SK-N-DZ (cell line): ENCODE results near the gene DNMT3A.
A peak's percentile ranks its signal among the peaks of the same experiment; 100 is the strongest.

Source experiments
- DNase-seq: peaks from one replicate; pipeline ENCODE4 v3.0.0-alpha.2; 2015; ENCODE audit warnings: low spot score

The DNMT3A gene

GRCh38 chr2:25258847-25259736, 82.6 kb downstream of the DNMT3A start:
- peak; percentile 25 for DNase-seq

DNA sequence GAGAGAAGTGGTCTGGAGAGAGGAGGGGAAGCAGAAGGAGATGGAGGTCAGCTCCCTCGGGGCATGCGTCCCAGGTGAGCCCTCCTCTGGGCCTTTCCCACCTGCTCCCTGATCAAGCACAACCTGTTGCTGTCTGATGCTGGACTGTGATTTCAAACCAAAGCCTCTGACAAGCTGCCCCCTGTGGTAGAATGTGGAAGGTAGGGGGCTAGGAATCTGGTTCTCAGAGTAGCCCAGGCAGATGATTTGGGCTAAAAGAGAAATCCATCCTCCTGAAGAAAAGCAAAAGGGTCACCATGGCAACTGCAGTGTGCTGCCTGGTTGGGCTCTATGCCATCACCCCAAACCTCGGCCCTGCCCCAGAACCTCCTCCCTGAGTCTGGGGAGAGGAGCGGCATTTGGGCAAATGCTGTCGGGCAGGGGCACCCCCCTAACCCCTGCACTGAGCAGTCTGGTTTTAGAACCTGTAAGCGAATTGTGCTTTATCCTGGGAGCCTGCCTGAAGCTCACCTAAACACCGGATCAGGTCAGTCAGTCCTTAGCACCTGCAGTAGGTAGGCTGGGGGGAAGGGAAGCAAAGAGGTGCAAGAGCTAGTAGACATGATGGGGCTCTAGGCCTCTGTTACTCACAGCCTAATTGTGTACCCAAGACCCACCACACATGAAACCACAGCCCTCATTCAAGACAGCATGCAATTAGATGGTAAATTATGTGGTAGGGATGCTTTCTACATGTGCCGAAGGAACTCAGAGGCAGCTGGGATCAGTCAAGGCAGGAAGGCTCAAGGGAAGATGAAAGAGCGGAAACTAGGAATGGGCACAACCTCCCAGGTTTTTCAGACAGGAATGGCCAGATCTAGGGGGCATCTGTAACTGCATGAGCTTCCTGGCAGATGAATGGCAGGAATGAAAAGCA, 83.5 kb downstream of the DNMT3A start:
- DNase-seq, result no peak

GRCh38 chr2:25257032-25257552, 84.6 kb downstream of the DNMT3A start:
- peak; percentile 73 for DNase-seq

- no peak for DNase-seq
Observed at GRCh38 chr2:25256488-25256875, 85.2 kb downstream of the DNMT3A start.

GRCh38 chr2:25255745-25256487, 85.8 kb downstream of the DNMT3A start:
- DNase-seq, result no peak

GRCh38 chr2:25254961-25255360, 86.8 kb downstream of the DNMT3A start:
- DNase-seq, result no peak

DNA sequence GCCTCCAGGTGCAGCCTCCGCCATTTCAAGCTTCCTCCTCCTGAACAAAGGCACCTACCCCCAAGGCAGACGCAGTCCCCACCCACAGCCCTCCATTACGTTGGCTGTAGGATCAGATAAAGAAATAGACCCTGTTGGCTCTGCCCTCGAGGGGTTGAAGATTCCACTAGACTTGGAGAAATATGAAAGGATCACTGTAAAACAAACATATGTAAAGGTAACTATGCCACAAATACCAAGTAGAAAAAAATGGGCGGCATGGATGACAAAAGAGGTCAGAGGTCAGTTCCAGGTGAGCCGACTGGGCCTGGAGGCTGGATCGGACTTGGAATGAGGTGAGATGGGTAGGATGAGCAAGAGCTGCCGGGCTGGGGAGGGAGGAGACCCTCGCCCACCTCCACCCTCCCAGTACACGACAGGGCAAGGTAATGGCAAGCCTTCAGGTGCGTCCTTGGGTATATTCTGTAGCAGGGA, 88.5 kb downstream of the DNMT3A start:
- DNase-seq, result no peak

DNA sequence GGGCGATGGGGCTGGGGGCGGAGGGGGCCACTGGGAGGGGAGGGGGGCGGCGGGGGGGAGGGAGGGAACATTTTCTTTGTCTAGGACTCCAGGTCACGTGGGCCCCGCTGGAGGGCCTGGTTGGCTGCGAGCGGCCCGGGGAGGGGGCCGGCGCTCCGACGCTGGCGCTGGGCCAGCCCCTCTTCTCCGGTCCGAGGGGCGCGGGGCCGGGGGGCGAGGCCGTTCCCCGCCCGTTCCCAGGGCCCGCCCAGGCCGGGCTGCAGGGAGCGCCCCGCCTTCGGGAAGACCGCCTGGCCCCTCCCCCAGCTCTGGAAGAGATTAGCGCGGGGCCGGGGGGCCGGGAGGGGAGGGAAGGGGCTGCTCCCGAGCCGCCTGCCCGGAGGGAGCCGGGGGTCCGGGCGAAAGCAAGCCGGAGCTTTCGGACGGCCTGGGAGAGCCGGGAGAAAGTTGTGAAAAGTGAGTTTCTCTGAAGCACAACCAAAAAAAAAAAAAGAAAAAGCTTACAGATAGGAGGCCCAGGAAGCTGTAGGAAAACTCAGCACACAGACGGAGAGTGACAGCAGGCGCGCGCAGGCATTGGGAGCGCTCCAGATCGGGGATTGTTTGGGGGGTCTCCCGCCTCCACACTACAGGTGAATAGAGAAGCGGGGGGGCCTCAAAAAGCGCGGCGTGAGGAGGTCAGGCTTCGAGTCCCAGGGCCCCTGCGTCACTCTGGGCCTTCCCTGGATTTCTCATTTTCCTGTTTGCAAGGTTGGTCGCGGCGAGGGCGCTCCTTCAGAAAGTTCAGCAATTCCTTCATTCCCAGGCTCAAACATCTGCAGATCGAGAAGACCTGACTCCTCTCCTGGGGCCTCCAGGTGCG, 89.2 kb downstream of the DNMT3A start:
- DNase-seq, result peak; percentile 88

GRCh38 chr2:25251422-25252273, 90.1 kb downstream of the DNMT3A start:
- peak; percentile 45 for DNase-seq

GRCh38 chr2:25251071-25251421, 90.7 kb downstream of the DNMT3A start:
- no peak for DNase-seq

GRCh38 chr2:25250331-25251070, 91.2 kb downstream of the DNMT3A start:
- no peak for DNase-seq

- no peak for DNase-seq
Observed at GRCh38 chr2:25249785-25250184, 91.9 kb downstream of the DNMT3A start.

DNA sequence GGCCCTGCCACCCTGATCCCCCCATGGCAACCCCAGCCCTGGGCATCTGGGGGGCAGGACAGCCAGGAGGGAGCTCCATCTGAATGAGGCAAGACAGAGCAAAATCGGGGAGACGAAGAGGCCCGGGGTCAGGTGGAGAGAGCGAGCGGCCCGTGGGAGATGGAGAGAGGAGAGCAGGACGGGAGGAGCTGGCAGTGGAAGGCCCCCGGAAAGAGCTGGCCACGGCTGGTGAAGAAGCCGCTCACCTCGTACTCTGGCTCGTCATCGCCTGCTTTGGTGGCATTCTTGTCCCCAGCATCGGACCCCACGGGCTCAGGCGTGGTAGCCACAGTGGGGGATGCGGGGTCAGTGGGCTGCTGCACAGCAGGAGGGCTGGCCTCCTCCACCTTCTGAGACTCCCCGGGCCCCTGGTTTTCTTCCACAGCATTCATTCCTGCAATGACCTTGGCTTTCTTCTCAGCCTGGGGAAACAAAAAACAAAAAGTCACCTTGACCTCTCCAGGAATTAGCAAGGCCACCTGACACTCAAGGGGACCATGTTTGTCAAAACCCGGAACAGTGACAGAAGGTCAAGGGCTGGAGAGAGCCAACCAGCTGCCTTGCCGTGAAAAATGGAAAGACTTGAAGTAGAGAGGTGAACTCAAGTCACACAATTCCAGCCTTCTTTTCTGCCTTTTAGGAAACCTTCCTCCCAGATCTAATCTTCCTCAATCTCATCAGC, 93.8 kb downstream of the DNMT3A start:
- no peak for DNase-seq

DNA sequence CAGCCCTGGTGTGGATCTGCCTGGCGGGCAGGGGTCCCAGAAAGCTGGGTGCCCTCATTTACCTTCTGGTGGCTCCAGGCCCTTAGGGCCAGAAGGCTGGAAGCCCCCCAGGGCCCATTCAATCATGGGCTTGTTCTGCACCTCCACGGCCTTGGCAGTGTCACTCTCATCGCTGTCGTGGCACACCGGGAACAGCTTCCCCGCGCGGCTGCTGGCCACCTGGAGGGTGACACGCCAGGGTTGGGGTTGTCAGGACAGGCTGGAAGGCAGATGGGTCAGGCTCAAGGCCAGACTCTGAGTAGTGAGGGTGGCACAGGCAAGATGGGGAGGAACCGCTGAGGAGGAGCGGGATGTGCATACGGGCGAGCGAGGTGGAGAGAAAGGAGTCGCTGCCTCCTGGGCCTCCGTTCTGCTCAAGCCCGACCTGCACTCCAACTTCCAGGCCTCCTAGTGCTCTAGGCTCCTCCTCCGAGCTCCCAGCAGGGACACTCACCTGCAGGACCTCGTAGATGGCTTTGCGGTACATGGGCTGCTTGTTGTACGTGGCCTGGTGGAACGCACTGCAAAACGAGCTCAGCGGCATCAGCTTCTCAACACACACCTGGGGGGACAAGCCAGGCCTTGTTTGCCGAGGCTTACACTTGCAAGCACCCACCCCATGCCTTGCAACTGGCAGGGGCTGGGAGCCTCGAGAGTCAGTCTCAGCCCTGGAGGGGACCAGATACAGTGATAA, 95.0 kb downstream of the DNMT3A start:
- DNase-seq, result no peak

- no peak for DNase-seq
Observed at GRCh38 chr2:25246001-25246400, 95.7 kb downstream of the DNMT3A start.

- DNase-seq, result no peak
Observed at GRCh38 chr2:25245141-25245540, 96.6 kb downstream of the DNMT3A start.

DNA sequence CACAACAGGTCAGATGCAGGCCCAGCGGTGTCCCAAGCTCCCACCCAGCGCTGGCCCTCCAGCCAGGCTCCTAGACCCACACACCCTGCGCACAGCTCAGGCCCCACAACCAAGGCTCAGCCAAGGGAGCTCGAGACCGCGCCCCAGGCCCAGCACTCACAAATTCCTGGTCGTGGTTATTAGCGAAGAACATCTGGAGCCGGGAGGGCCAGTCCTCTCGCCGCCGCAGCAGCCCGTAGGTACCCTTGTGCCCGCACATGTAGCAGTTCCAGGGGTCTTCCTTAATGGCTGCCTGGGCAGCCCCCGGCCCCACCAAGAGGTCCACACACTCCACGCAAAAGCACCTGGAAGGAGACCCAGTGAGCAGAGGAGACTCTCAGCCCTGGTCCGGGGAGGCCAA, 97.7 kb downstream of the DNMT3A start:
- no peak for DNase-seq
